Endothelial cell (in vitro differentiated cells): Measurements from ENCODE around the gene PDCD4. TPM values are rescaled to one million over a fixed set of nuclear protein-coding genes. Genes with fewer than 3 reads are reported as not detected.

Experiments used
- DNase-seq: peaks from one replicate; pipeline ENCODE4 v3.0.0; 2021; ENCODE audit warnings: low spot score
- H3K27ac Mint-ChIP-seq: one replicate; pipeline ENCODE4 v1.8.0; 2021; ENCODE audit warnings: mixed read lengths, inconsistent platforms; ENCODE audit not compliant: unreplicated experiment
- H3K27me3 Mint-ChIP-seq: one replicate; pipeline ENCODE4 v1.8.0; 2021; ENCODE audit warnings: mild to moderate bottlenecking, moderate library complexity, mixed read lengths, inconsistent platforms; ENCODE audit not compliant: unreplicated experiment
- H3K36me3 Mint-ChIP-seq: one replicate; pipeline ENCODE4 v1.8.0; 2021; ENCODE audit warnings: mild to moderate bottlenecking, low read depth, mixed read lengths, inconsistent platforms; ENCODE audit not compliant: unreplicated experiment
- H3K4me1 Mint-ChIP-seq: one replicate; pipeline ENCODE4 v1.8.0; 2021; ENCODE audit warnings: mild to moderate bottlenecking, mixed read lengths, inconsistent platforms; ENCODE audit not compliant: unreplicated experiment
- H3K4me3 Mint-ChIP-seq: one replicate; pipeline ENCODE4 v1.8.0; 2021; ENCODE audit warnings: mild to moderate bottlenecking, mixed read lengths, inconsistent platforms; ENCODE audit not compliant: unreplicated experiment
- H3K9me3 Mint-ChIP-seq: one replicate; pipeline ENCODE4 v1.8.0; 2021; ENCODE audit warnings: mixed read lengths, inconsistent platforms; ENCODE audit not compliant: unreplicated experiment
- total RNA-seq: library from RNA; stranded (reverse); fragmentation: NEBNext Ultra II Directional; extraction: Animal tissue kit (Norgen Biotek cat#: 25700); gene quantifications from one replicate; pipeline ENCODE4 v1.2.1, GENCODE V29; 2021; ENCODE audit not compliant: unreplicated experiment
- TF ChIP-seq, protein P1 (sequence below): fragments of 200-600 bp; sonication (generic); IDR thresholded peaks from one replicate; pipeline ENCODE4 v1.5.0; 2021; ENCODE audit warnings: antibody characterized with exemption; ENCODE audit not compliant: unreplicated experiment

Gene PDCD4
- total RNA-seq, 1 donor from 2014 or later, result 50.4 TPM

DNA sequence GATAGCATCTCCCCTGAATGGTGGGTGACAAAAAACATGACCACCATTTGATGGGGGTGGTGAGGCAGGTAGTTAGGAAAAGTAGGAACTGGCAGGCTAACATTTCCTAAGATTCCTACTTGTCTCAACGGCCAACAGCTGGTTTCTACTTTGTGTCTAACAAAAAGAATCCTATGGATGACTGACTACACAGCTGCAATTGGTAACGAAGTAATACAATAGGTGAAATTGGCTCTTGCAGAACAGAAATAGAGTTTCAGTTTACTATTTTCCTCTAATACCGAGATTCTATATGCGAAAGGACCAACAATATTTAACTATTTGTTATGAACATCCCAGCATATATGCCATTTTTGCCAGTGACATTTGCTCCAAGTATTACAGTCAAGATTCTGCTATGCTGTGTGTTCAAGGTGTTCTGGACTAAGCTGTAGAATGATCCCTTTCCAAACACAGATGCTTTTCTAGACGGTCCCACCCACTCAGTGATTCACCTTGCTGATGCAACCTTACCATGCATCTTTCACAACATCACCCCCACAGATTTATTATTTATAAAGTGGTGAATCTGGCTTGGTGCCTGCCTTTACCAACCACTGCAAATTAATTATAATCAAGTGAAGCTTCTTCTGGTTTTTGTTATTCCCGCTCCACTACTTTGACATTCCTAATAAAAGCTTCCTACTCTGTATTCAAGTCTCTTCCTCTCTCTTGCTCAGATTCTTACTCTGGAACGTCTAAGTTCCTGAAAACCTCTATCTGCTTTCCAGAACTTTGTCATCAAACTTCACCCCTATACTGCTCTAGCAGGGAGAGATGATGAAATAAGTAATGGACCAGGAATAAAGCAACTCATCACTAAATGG is 30.5 kb downstream of the PDCD4 start:
- TF ChIP-seq, protein P1, sequence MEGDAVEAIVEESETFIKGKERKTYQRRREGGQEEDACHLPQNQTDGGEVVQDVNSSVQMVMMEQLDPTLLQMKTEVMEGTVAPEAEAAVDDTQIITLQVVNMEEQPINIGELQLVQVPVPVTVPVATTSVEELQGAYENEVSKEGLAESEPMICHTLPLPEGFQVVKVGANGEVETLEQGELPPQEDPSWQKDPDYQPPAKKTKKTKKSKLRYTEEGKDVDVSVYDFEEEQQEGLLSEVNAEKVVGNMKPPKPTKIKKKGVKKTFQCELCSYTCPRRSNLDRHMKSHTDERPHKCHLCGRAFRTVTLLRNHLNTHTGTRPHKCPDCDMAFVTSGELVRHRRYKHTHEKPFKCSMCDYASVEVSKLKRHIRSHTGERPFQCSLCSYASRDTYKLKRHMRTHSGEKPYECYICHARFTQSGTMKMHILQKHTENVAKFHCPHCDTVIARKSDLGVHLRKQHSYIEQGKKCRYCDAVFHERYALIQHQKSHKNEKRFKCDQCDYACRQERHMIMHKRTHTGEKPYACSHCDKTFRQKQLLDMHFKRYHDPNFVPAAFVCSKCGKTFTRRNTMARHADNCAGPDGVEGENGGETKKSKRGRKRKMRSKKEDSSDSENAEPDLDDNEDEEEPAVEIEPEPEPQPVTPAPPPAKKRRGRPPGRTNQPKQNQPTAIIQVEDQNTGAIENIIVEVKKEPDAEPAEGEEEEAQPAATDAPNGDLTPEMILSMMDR, result no peak
- no peaks in the 10 kb centered on the region for H3K9me3 Mint-ChIP-seq
- H3K27ac Mint-ChIP-seq, result no peak overlapping the region
- H3K27me3 Mint-ChIP-seq, result no peaks in the 10 kb centered on the region
- H3K4me1 Mint-ChIP-seq, result peaks cover 6% of the 10 kb centered on the region
- H3K36me3 Mint-ChIP-seq, result no peaks in the 10 kb centered on the region
- DNase-seq, result no peak
- H3K4me3 Mint-ChIP-seq, result no peak overlapping the region

DNA sequence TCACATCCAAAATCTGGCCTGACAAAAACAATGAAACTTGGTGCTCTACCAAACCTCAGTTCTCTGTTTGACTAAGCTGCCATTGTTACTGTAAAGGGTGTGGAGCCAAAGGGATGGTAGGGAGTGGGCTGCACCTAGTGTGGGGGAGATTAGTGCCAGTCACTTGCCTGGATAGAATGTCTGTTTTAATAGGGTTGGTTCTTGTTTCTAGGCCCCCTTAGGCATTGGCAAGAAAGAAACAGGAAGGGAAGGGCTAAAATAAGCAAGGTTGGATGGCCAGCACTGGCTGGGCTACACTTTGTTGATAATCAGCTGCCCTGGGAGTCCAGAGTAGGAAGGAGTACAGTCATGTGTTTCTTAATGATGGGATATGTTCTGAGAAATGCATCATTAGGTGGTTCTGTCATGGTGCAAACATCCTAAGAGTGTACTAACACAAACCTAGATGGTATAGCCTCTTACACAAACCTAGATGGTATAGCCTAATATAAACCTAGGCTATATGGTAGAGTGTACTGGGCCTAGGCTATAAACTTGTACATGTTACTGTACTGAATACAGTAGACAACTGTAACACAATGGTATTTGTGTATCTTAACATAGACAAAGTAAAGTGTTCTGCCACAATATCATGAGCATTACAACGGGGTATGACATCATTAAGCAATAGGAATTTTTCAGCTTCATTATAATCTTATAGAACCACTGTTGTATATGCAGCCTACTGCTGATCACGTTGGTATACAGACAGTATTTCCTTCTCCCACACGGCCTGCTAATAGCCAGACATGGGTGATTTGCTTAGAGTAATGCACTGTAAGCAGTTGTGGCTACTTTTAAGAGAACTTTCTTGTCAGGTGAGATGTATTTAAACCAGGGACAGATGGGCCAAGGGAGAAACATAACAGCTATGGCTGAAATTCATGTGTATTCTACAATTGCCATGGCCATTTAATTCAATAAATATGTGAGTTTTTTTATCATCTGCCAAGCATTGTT is 31.9 kb downstream of the PDCD4 start:
- DNase-seq, result no peak
- Mint-ChIP-seq H3K4me1 (peaks cover 6% of the 10 kb centered on the region), H3K4me3 (no peak overlapping the region), H3K36me3 (no peaks in the 10 kb centered on the region), H3K9me3 (no peaks in the 10 kb centered on the region), H3K27ac (no peak overlapping the region), H3K27me3 (no peaks in the 10 kb centered on the region)
- TF ChIP-seq, protein P1, result no peak

- Mint-ChIP-seq H3K36me3 (no peaks in the 10 kb centered on the region), H3K27me3 (no peaks in the 10 kb centered on the region), H3K4me3 (no peak overlapping the region), H3K4me1 (no peaks in the 10 kb centered on the region), H3K27ac (no peak overlapping the region), H3K9me3 (no peaks in the 10 kb centered on the region)
- no peak for DNase-seq
- TF ChIP-seq, protein P1, result no peak
Measured at GRCh38 chr10:110910138-110910537, 38.4 kb downstream of the PDCD4 start.

DNA sequence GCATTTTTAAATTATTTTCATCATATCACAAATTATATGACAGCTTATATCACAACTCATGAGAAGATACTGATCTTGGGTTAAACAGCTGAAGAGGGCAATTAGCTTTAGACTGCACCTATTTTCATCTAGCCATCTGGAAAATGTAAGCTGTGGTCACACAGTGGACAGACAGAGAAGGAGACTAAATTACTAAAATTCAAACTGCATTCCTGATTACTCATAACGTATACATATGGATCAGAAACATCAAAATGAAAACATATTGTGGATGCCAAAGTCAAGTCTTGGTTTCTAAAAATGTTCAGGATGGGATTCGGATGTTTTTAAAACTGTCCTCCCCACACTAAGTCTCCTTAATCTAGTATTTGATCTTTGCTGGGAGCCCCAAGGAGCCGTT is 40.6 kb downstream of the PDCD4 start:
- DNase-seq, result no peak
- no peak overlapping the region for H3K4me3 Mint-ChIP-seq
- H3K36me3 Mint-ChIP-seq, result no peaks in the 10 kb centered on the region
- H3K27ac Mint-ChIP-seq, result no peak overlapping the region
- no peaks in the 10 kb centered on the region for H3K9me3 Mint-ChIP-seq
- no peaks in the 10 kb centered on the region for H3K4me1 Mint-ChIP-seq
- H3K27me3 Mint-ChIP-seq, result no peaks in the 10 kb centered on the region
- TF ChIP-seq, protein P1, result no peak
